HEK293T (cell line): ENCODE data around the gene GNG12.

Source experiments
- ARNT ChIP-seq: fragments of 450-650 bp; IDR thresholded peaks from 2 replicates; pipeline ENCODE4 v1.6.1; 2017; ENCODE audit warnings: mild to moderate bottlenecking
- BHLHE40 ChIP-seq: fragments of 450-650 bp; IDR thresholded peaks from 2 replicates; pipeline ENCODE4 v1.6.1; 2016; ENCODE audit warnings: mild to moderate bottlenecking, moderate library complexity, borderline replicate concordance
- CTBP1 ChIP-seq: fragments of 450-650 bp; IDR thresholded peaks from 2 replicates; pipeline ENCODE4 v1.6.1; 2016; ENCODE audit warnings: borderline replicate concordance
- ELF4 ChIP-seq: fragments of 450-650 bp; IDR thresholded peaks from 2 replicates; pipeline ENCODE4 v1.6.1; 2017; ENCODE audit warnings: antibody characterized with exemption
- FOXA1 ChIP-seq: fragments of 450-650 bp; IDR thresholded peaks from 2 replicates; pipeline ENCODE4 v1.6.1; 2016; ENCODE audit warnings: mild to moderate bottlenecking
- FOXM1 ChIP-seq: fragments of 450-650 bp; IDR thresholded peaks from 2 replicates; pipeline ENCODE4 v1.6.1; 2017; ENCODE audit warnings: mild to moderate bottlenecking, borderline replicate concordance
- HDGF ChIP-seq: fragments of 450-650 bp; IDR thresholded peaks from 2 replicates; pipeline ENCODE4 v1.6.1; 2017; ENCODE audit warnings: antibody characterized with exemption, borderline replicate concordance
- LEF1 ChIP-seq: fragments of 450-650 bp; IDR thresholded peaks from 2 replicates; pipeline ENCODE4 v1.6.1; 2017; ENCODE audit warnings: mild to moderate bottlenecking, borderline replicate concordance
- PKNOX1 ChIP-seq: fragments of 450-650 bp; IDR thresholded peaks from 2 replicates; pipeline ENCODE4 v1.6.1; 2016
- SP1 ChIP-seq: fragments of 450-650 bp; IDR thresholded peaks from 2 replicates; pipeline ENCODE4 v1.6.1; 2017
- SUZ12 ChIP-seq: fragments of 450-650 bp; IDR thresholded peaks from 2 replicates; pipeline ENCODE4 v1.6.1; 2016; ENCODE audit warnings: mild to moderate bottlenecking
- TARDBP ChIP-seq: fragments of 450-650 bp; IDR thresholded peaks from 2 replicates; pipeline ENCODE4 v1.6.1; 2016
- ZNF384 ChIP-seq: fragments of 450-650 bp; IDR thresholded peaks from 2 replicates; pipeline ENCODE4 v1.6.1; 2016

DNA sequence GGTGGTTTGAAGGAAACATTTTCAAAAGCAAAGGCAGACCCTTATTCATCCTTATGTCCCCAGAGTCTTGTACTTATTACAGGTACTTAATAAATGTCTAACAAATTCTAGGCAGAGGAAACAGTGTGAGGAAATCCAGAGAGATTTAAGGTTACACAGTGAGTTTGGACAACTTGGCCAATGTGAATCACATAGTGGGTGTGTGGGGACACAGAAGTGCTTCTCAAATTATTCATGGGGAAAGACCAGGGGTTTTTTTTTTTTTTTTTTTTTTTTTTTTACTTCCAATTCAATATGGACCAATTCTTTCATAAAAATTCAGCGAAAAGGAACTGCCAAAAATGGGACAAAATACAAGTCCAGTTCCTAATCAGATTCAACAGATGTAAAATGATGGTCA, 15.1 kb downstream of the GNG12 start:
- no peak for TF ChIP-seq LEF1
- TF ChIP-seq SUZ12 = no peak
- TF ChIP-seq TARDBP = no peak
- no peak for TF ChIP-seq FOXM1
- no peak for TF ChIP-seq PKNOX1
- no peak for TF ChIP-seq BHLHE40
- TF ChIP-seq SP1 = no peak
- no peak for TF ChIP-seq HDGF
- TF ChIP-seq ELF4 = no peak
- TF ChIP-seq CTBP1 = no peak
- no peak for TF ChIP-seq ZNF384
- no peak for TF ChIP-seq FOXA1
- TF ChIP-seq ARNT = no peak
